A549 treated with AZD2906 at 1 μM for 4 hours (cell line): ENCODE results near the gene GBP7. TPM values are rescaled to one million over a fixed set of nuclear protein-coding genes. Genes with fewer than 3 reads are reported as not detected.

ENCODE experiments used
- total RNA-seq: library from RNA; stranded (reverse); fragments of 200-300 nt; extraction: Qiagen RNA extraction; gene quantifications from 5 replicates; pipeline ENCODE4 v1.2.3, GENCODE V29; 2022

The GBP7 gene, protein sequence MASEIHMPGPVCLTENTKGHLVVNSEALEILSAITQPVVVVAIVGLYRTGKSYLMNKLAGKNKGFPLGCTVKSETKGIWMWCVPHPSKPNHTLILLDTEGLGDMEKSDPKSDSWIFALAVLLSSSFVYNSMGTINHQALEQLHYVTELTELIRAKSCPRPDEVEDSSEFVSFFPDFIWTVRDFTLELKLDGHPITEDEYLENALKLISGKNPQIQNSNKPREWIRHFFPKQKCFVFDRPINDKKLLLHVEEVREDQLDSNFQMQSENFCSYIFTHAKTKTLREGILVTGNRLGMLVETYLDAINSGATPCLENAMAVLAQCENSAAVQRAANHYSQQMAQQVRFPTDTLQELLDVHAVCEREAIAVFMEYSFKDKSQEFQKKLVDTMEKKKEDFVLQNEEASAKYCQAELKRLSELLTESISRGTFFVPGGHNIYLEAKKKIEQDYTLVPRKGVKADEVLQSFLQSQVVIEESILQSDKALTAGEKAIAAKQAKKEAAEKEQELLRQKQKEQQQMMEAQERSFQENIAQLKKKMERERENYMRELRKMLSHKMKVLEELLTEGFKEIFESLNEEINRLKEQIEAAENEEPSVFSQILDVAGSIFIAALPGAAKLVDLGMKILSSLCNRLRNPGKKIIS
- total RNA-seq: not detected in 5 replicates

DNA sequence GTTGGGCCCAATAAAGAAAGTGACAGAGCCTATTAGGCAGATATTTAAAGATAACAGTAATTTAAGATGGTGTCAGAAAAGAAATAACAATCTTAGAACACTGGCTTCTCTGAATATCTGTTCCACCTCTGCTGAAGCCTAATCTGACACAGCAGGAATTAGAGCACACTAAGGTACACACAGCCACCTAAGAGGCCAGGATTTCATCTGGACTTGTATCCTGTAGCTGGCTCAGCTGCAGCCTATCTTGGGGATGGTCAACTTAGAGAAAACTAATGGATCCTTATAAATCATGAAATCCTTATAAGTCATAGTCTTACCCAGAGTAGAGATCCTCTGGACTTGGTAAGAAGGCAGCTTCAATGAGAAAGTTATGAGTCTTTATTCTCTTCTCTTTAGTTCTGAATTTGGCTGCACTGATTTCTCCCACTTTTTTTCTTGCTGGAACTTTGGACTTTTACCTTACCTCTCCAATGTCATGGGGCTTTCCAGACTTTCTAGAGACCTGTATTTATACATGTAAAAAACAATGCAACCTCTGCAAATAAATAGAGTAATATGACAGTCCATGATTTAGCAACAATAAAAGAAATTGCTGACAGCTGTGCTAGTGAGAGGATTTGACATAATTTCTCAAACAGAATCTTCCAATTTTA lies at the start of gene GBP7:
TSS of gene GBP7 (minus strand) at position 403 of the 656 bp plus-strand sequence. CDS start 4,068 bp downstream, outside the sequence.

GRCh38 chr1:89198491-89199072 lies 22.8 kb upstream of the GBP7 start, which contains the start of gene GBP4:
GBP4 (minus strand) TSS chr1:89198942; CDS start chr1:89198834, 108 bp downstream.

DNA sequence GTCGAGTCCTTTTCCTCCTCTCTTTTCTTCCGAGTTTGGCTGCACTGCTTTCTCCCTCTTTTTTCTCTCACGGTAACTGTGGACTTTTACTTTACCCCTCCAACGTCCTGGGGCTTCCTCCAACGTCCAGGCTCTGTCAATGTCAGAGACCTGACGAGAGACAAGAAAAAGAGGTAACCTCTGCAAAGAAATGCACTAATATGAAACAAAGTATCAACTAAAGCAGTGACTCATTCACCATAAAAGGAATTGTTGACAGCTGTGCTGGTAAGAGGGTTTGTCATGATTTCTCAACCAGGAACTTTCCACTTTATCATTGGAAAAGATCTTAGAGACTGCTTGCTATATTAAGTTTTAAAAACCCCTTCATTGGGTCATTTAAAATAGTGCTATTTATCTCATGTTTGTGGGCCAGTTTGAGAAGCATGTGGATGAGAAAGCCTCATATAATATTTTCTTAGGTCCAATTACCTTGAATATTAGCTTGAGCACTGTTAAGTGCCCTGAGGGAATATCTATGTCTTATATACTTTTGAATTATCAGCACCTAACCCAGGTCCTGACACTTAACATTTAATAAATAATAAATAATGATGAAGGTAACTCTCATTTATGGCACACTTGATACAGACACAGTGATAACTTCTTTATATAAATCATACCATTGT lies 49.8 kb downstream of the GBP7 start, which contains the start of gene GBP2:
TSS of gene GBP2 (minus strand) at position 202 of the 668 bp plus-strand sequence. CDS start 4,148 bp downstream, outside the sequence.

Other genes with a start within 250 kb of the GBP7 start
- gene KYAT3, start 183.4 kb downstream of the GBP7 start, total RNA-seq: 7.1 to 8.2 TPM (median 7.4 TPM) in 5 replicates
- 1.9 to 2.8 TPM (median 2.1 TPM) in 5 replicates for gene RBMXL1, start 183.4 kb downstream of the GBP7 start, total RNA-seq
- 0.67 to 1.4 TPM (median 0.95 TPM) in 5 replicates for gene GBP3, start 153.1 kb downstream of the GBP7 start, total RNA-seq
- gene GBP1, start 110.8 kb downstream of the GBP7 start, total RNA-seq: 0.08 to 0.19 TPM (median 0.14 TPM) in 5 replicates
- 0.59 to 1.3 TPM (median 0.65 TPM) in 5 replicates for gene GBP2, start 49.9 kb downstream of the GBP7 start, total RNA-seq
- 0.02 to 0.09 TPM in 2 of 5 replicates, not detected in the others for gene GBP4, start 22.9 kb upstream of the GBP7 start, total RNA-seq
- gene GBP5, start 96.9 kb upstream of the GBP7 start, total RNA-seq: 0.05 to 0.06 TPM in 2 of 5 replicates, not detected in the others
- not detected in 5 replicates for gene GBP6, start 188.1 kb upstream of the GBP7 start, total RNA-seq